ENCODE data around the gene BHMT. TPM values are rescaled to one million over a fixed set of nuclear protein-coding genes. Genes with fewer than 3 reads are reported as not detected.

The BHMT gene
- total and polyA plus RNA-seq, 4 donors = 27.7 to 197 (median 116) TPM

DNA sequence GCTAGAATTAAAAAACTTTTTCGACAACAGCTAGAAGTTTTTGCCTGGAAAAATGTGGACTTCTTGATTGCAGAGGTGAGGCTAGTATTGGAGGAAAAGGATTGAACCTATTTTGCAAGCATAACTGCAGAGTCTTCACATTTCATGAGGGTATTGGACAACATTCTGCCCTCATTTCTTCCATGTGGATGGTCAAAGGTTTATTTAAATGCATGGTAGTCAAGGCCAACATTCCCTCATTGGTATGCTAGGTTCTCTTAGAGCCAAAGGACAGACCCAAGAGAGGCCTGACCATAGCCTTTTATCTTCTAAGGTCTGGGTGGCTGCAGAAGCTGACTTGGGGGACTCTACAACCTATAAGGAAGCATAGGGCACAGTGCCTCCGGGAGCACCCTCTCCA, 30.8 kb upstream of the BHMT start:
- no peaks in the 10 kb centered on the region for H3K27me3 ChIP-seq (ENCODE audit: control insufficient read depth in 4 of 4, insufficient read depth in 4 of 4, low read length in 3 of 4)
- H3K27ac ChIP-seq (ENCODE audit: low read depth in 1 of 2, low read length in 2 of 2) = peak overlapping the region; percentile 83 to 84
- no peak for DNase-seq (ENCODE audit: low spot score)
- no peak overlapping the region for H3K9ac ChIP-seq (ENCODE audit: low read depth in 1 of 2, low read length in 2 of 2)
- TF ChIP-seq, protein P1, sequence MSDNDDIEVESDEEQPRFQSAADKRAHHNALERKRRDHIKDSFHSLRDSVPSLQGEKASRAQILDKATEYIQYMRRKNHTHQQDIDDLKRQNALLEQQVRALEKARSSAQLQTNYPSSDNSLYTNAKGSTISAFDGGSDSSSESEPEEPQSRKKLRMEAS (IDR thresholded peaks at IDR 0.05) = peak; percentile 37
- TF ChIP-seq JUND (IDR thresholded peaks at IDR 0.05) (peak in 1 of 2 donors; percentile 63), SP1 (IDR thresholded peaks at IDR 0.05) (peak; percentile 46), EGR1 (IDR thresholded peaks at IDR 0.05; ENCODE audit: low read depth in 2 of 2) (no peak), YY1 (IDR thresholded peaks at IDR 0.05) (no peak), RXRA (IDR thresholded peaks at IDR 0.05) (peak; percentile 31 to 75), TAF1 (conservative IDR thresholded peaks at IDR 0.05) (no peak), HNF4A (conservative IDR thresholded peaks at IDR 0.05) (peak; percentile 56 to 76), FOXA2 (IDR thresholded peaks at IDR 0.05) (no peak)
- TF ChIP-seq, protein P2, sequence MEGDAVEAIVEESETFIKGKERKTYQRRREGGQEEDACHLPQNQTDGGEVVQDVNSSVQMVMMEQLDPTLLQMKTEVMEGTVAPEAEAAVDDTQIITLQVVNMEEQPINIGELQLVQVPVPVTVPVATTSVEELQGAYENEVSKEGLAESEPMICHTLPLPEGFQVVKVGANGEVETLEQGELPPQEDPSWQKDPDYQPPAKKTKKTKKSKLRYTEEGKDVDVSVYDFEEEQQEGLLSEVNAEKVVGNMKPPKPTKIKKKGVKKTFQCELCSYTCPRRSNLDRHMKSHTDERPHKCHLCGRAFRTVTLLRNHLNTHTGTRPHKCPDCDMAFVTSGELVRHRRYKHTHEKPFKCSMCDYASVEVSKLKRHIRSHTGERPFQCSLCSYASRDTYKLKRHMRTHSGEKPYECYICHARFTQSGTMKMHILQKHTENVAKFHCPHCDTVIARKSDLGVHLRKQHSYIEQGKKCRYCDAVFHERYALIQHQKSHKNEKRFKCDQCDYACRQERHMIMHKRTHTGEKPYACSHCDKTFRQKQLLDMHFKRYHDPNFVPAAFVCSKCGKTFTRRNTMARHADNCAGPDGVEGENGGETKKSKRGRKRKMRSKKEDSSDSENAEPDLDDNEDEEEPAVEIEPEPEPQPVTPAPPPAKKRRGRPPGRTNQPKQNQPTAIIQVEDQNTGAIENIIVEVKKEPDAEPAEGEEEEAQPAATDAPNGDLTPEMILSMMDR (IDR thresholded peaks at IDR 0.05; ENCODE audit: low read depth, low read length, missing input control) = no peak
- peaks cover 17 to 66% (median 56%) of the 10 kb centered on the region in 4 donors for H3K4me1 ChIP-seq (ENCODE audit: control insufficient read depth in 4 of 4, insufficient read depth in 4 of 4, low read length in 3 of 4)
- WGBS = 73% methylated on average over 2 of the region's 2 CpGs
- H3K4me3 ChIP-seq (ENCODE audit: low read depth in 1 of 3, low read length in 3 of 3) = no peak overlapping the region
- H3K36me3 ChIP-seq (ENCODE audit: control insufficient read depth in 4 of 4, insufficient read depth in 3 of 4, low read depth in 1 of 4, low read length in 3 of 4) = peaks cover 0 to 20% (median 4%) of the 10 kb centered on the region in 4 donors
- no peaks in the 10 kb centered on the region for H3K9me3 ChIP-seq (ENCODE audit: control insufficient read depth in 4 of 4, low read length in 3 of 4)

DNA sequence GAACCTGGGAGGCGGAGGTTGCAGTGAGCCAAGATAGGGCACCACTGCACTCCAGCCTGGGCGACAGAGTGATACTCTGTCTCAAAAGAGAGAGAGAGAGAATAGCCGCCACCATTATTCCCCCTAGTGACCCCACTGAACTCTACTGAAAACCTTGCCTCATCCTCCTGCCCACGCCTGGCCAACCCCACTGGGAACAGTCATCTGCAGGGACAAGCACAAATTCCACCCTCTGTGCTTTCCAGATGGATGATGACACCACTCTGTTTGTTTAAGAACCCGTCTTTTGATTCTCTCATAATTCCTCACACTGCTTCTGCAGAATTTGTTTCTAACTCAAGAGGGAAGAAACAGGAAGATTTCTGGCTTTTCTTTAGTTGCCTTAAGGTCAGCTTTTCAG, 29.8 kb upstream of the BHMT start:
- TF ChIP-seq FOXA2 (IDR thresholded peaks at IDR 0.05) (peak; percentile 86), NR2F2 (IDR thresholded peaks at IDR 0.05) (peak; percentile 41), TAF1 (conservative IDR thresholded peaks at IDR 0.05) (no peak), ATF3 (IDR thresholded peaks at IDR 0.05) (peak; percentile 97), HNF4A (conservative IDR thresholded peaks at IDR 0.05) (peak; percentile 88 to 95), RAD21 (IDR thresholded peaks at IDR 0.05) (peak; percentile 54 to 67), REST (IDR thresholded peaks at IDR 0.05) (peak; percentile 72), FOXA1 (IDR thresholded peaks at IDR 0.05) (peak; percentile 80), GABPA (IDR thresholded peaks at IDR 0.05 in 1 of 2, conservative IDR thresholded peaks at IDR 0.05 in 1 of 2) (no peak), HNF4G (IDR thresholded peaks at IDR 0.05) (peak; percentile 60), YY1 (IDR thresholded peaks at IDR 0.05) (peak; percentile 92), EGR1 (IDR thresholded peaks at IDR 0.05; ENCODE audit: low read depth in 2 of 2) (peak; percentile 89 to 92), ZBTB33 (IDR thresholded peaks at IDR 0.05) (peak; percentile 69), JUND (IDR thresholded peaks at IDR 0.05) (peak; percentile 78 to 96), SP1 (IDR thresholded peaks at IDR 0.05) (peak; percentile 87), RXRA (IDR thresholded peaks at IDR 0.05) (peak; percentile 95 to 96)
- TF ChIP-seq, protein P2 (IDR thresholded peaks at IDR 0.05; ENCODE audit: low read depth, low read length, missing input control) = no peak
- TF ChIP-seq, protein P1 (IDR thresholded peaks at IDR 0.05) = peak; percentile 31
- H3K4me3 ChIP-seq (ENCODE audit: low read depth in 1 of 3, low read length in 3 of 3) = no peak overlapping the region
- peaks cover 0 to 20% (median 5%) of the 10 kb centered on the region in 4 donors for H3K36me3 ChIP-seq (ENCODE audit: control insufficient read depth in 4 of 4, insufficient read depth in 3 of 4, low read depth in 1 of 4, low read length in 3 of 4)
- no peak for DNase-seq (ENCODE audit: low spot score)
- peak overlapping the region in 1 of 2 donors; percentile 59 for H3K9ac ChIP-seq (ENCODE audit: low read depth in 1 of 2, low read length in 2 of 2)
- H3K9me3 ChIP-seq (ENCODE audit: control insufficient read depth in 4 of 4, low read length in 3 of 4) = no peaks in the 10 kb centered on the region
- H3K4me1 ChIP-seq (ENCODE audit: control insufficient read depth in 4 of 4, insufficient read depth in 4 of 4, low read length in 3 of 4) = peaks cover 16 to 57% (median 51%) of the 10 kb centered on the region in 4 donors
- peak overlapping the region; percentile 83 to 84 for H3K27ac ChIP-seq (ENCODE audit: low read depth in 1 of 2, low read length in 2 of 2)
- WGBS = 49% methylated on average over 5 of the region's 5 CpGs
- no peaks in the 10 kb centered on the region for H3K27me3 ChIP-seq (ENCODE audit: control insufficient read depth in 4 of 4, insufficient read depth in 4 of 4, low read length in 3 of 4)
